GM12878 (cell line): Measurements from ENCODE around the gene SLC37A1. TPM values are rescaled to one million over a fixed set of nuclear protein-coding genes. Genes with fewer than 3 reads are reported as not detected.

Experiments used
- ATAC-seq: fragments of 200-7000 bp; cut with Tn5 transposase; 3 replicates; pipeline ENCODE4 v1.9.1; 2020; ENCODE audit warnings: mild to moderate bottlenecking, moderate library complexity
- BruUV-seq: library from RNA; stranded (reverse); fragments of 400-500 nt; replicated peaks from 2 replicates; lab custom pipeline; 2021; lab: Mats Ljungman, UMichigan
- CTCF ChIA-PET: fragments of 300-600 bp; sonication (Branson Sonifier 250); formaldehyde crosslinking; extraction: SDS; loops from one replicate; lab custom pipeline; 2021; ENCODE audit warnings: inconsistent platforms; lab: Yijun Ruan, JAX
- POLR2A ChIA-PET: fragments of 350-600 bp; formaldehyde crosslinking; extraction: SDS; loops from one replicate; lab custom pipeline; 2021; ENCODE audit warnings: inconsistent platforms; lab: Charles Lee
- RAD21 ChIA-PET: fragments of 300-600 bp; sonication (Branson Sonifier 250); formaldehyde crosslinking; loops from one replicate; lab custom pipeline; 2023; ENCODE audit warnings: antibody characterized with exemption; ENCODE audit not compliant: unreplicated experiment; lab: Charles Lee
- SMC1A ChIA-PET: fragments of 300-600 bp; sonication (Branson Sonifier 250); formaldehyde crosslinking; loops from one replicate; lab custom pipeline; 2023; ENCODE audit not compliant: unreplicated experiment, uncharacterized antibody; lab: Charles Lee
- DNase-seq: peaks from one replicate; pipeline ENCODE4 v3.0.0-alpha.2; 2011; ENCODE audit warnings: low read depth, low spot score
- FAIRE-seq: peaks from 3 replicates; lab custom pipeline; 2011; peaks lifted over from hg19 to GRCh38; lab: Jason Lieb, UNC
- H2AFZ ChIP-seq: 2 replicates; pipeline ENCODE4 v1.6.0; 2011; ENCODE audit warnings: low read depth, low read length, control low read depth; ENCODE audit not compliant: control insufficient read depth
- H3K27ac ChIP-seq: 2 replicates; pipeline ENCODE4 v1.5.1; 2011; ENCODE audit warnings: control low read depth; ENCODE audit not compliant: control insufficient read depth, insufficient read depth
- H3K27me3 ChIP-seq, 2 experiments: replicated peaks in 1 of 2; 2 replicates each; pipeline versions ENCODE4 v1.6.0 to v1.6.1; 2011; ENCODE audit warnings: low read length in 1 of 2; ENCODE audit not compliant: control insufficient read depth in 2 of 2, insufficient read depth in 2 of 2
- H3K36me3 ChIP-seq, 2 experiments: 2 replicates each; pipeline ENCODE4 v1.5.1; 2011; ENCODE audit warnings: low read length in 1 of 2; ENCODE audit not compliant: control insufficient read depth in 2 of 2, insufficient read depth in 2 of 2
- H3K4me1 ChIP-seq: 2 replicates; pipeline ENCODE4 v1.6.1; 2011; ENCODE audit warnings: mild to moderate bottlenecking, low read length, moderate library complexity, mixed read lengths; ENCODE audit not compliant: control insufficient read depth, insufficient read depth
- H3K4me2 ChIP-seq: 2 replicates; pipeline ENCODE4 v1.6.0; 2011; ENCODE audit warnings: control low read depth; ENCODE audit not compliant: control insufficient read depth, insufficient read depth
- H3K4me3 ChIP-seq: fragments of 200-600 bp; sonication (generic); 2 replicates; pipeline ENCODE4 v1.5.1; 2016
- H3K79me2 ChIP-seq: 2 replicates; pipeline ENCODE4 v1.6.0; 2011; ENCODE audit warnings: low read length; ENCODE audit not compliant: control insufficient read depth, insufficient read depth
- H3K9ac ChIP-seq: 2 replicates; pipeline ENCODE4 v1.8.0; 2011; ENCODE audit warnings: low read length, control low read depth, mixed read lengths; ENCODE audit not compliant: control insufficient read depth, insufficient read depth
- H3K9me3 ChIP-seq: replicated peaks from 3 replicates; pipeline ENCODE4 v1.5.1; 2011; ENCODE audit warnings: mild to moderate bottlenecking, low read length; ENCODE audit not compliant: control insufficient read depth, insufficient read depth
- H4K20me1 ChIP-seq: 2 replicates; pipeline ENCODE4 v1.6.0; 2011; ENCODE audit not compliant: control insufficient read depth, insufficient read depth
- ATF3 ChIP-seq: IDR thresholded peaks from 2 replicates; pipeline ENCODE4 v1.6.1; 2011; ENCODE audit warnings: low read depth, mild to moderate bottlenecking, low read length, moderate library complexity, borderline replicate concordance; ENCODE audit errors: extremely low read depth
- CREB1 ChIP-seq: IDR thresholded peaks from 2 replicates; pipeline ENCODE4 v1.6.1; 2012; ENCODE audit warnings: low read depth, mild to moderate bottlenecking, inconsistent platforms
- FOS ChIP-seq: IDR thresholded peaks from 3 replicates; pipeline ENCODE4 v1.6.1; 2011; ENCODE audit warnings: borderline replicate concordance; ENCODE audit not compliant: insufficient read length; ENCODE audit errors: extremely low read depth
- FOXK2 ChIP-seq: fragments of 450-650 bp; IDR thresholded peaks from 2 replicates; pipeline ENCODE4 v1.6.1; 2017; ENCODE audit warnings: mild to moderate bottlenecking, moderate library complexity
- HDGF ChIP-seq: fragments of 450-650 bp; IDR thresholded peaks from 2 replicates; pipeline ENCODE4 v1.6.1; 2016; ENCODE audit warnings: antibody characterized with exemption
- IRF4 ChIP-seq: IDR thresholded peaks from 2 replicates; pipeline ENCODE4 v1.6.1; 2011; ENCODE audit warnings: low read depth, low read length
- POLR2A ChIP-seq: IDR thresholded peaks from 2 replicates; pipeline ENCODE4 v1.6.1; 2011; ENCODE audit warnings: low read depth, mild to moderate bottlenecking, low read length
- RAD21 ChIP-seq: IDR thresholded peaks from 2 replicates; pipeline ENCODE4 v1.6.1; 2011; ENCODE audit warnings: mild to moderate bottlenecking, low read depth, low read length, moderate library complexity; ENCODE audit not compliant: insufficient read depth
- RCOR1 ChIP-seq: conservative IDR thresholded peaks from 2 replicates; pipeline ENCODE4 v1.6.1; 2012; ENCODE audit warnings: low read depth, low read length, improper control_type of control experiment
- RELA ChIP-seq: fragments of 450-650 bp; IDR thresholded peaks from 2 replicates; pipeline ENCODE4 v1.8.0; 2014; ENCODE audit warnings: borderline replicate concordance; ENCODE audit not compliant: partially characterized antibody
- REST ChIP-seq: IDR thresholded peaks from 2 replicates; pipeline ENCODE4 v1.6.1; 2012; ENCODE audit warnings: mild to moderate bottlenecking, low read depth, low read length
- SREBF1 ChIP-seq: IDR thresholded peaks from 2 replicates; pipeline ENCODE4 v1.6.1; 2012; ENCODE audit warnings: mild to moderate bottlenecking, low read length
- SRF ChIP-seq, 2 experiments: IDR thresholded peaks; 2 replicates each; pipeline ENCODE4 v1.6.1; 2011; ENCODE audit warnings: low read depth in 2 of 2, low read length in 2 of 2, mild to moderate bottlenecking in 1 of 2, moderate library complexity in 1 of 2
- TBL1XR1 ChIP-seq: IDR thresholded peaks from 2 replicates; pipeline ENCODE4 v1.6.1; 2012; ENCODE audit warnings: low read depth, low read length, improper control_type of control experiment
- ZBED1 ChIP-seq: IDR thresholded peaks from 2 replicates; pipeline ENCODE4 v1.6.1; 2016; ENCODE audit warnings: borderline replicate concordance
- WGBS: methylation state at CpG from one replicate; pipeline ENCODE4 v1.1.6; 2016; ENCODE audit warnings: low lambda C conversion rate; ENCODE audit not compliant: insufficient replicate concordance, insufficient coverage; ENCODE audit errors: missing lambda C conversion rate; 5-methylcytosine and 5-hydroxymethylcytosine counted together
- in situ Hi-C: fragments of 300-500 bp; cut with MboI; formaldehyde crosslinking; loops from 9 replicates; pipeline ENCODE4 v1.14.3; 2018; ENCODE audit warnings: mixed read lengths
- intact Hi-C: fragments of 100-400 bp; cut with micrococcal nuclease; formaldehyde crosslinking; loops from one replicate; pipeline ENCODE4 v1.14.2; 2022; ENCODE audit not compliant: unreplicated experiment
- polyA plus RNA-seq, 11 experiments: library from polyadenylated mRNA; depleted of rRNA in 4 of 11; unstranded in 6 of 11; stranded (reverse) in 5 of 11; fragments of >200 nt; fragmentation: Nextera tagmentation in 4 of 11; fragmentation: Illumina TruSeq in 1 of 11; extraction: Ambion mirVana in 4 of 11; extraction: Trizol in 1 of 11; gene quantifications; 1 replicate in 1 of 11; 2 replicates in 10 of 11; pipeline versions ENCODE4 v1.2.1 to v1.2.3, GENCODE V29; 2011 to 2016; ENCODE audit warnings: inconsistent platforms in 2 of 11, missing spikeins in 2 of 11, low read depth in 1 of 11
- total RNA-seq, 4 experiments: library from RNA; depleted of rRNA in 3 of 4; stranded (reverse); fragments of >200 nt in 3 of 4; fragmentation: Illumina TruSeq in 1 of 4; extraction: Trizol in 1 of 4; gene quantifications; 2 replicates each; pipeline versions ENCODE4 v1.2.1 to v1.2.3, GENCODE V29; 2013 to 2021
- TF ChIP-seq, protein P1 (sequence below): fragments of 450-650 bp; IDR thresholded peaks from 2 replicates; pipeline ENCODE4 v1.6.1; 2017; ENCODE audit warnings: antibody characterized with exemption, mild to moderate bottlenecking, moderate library complexity
- TF ChIP-seq, protein P2 (sequence below): IDR thresholded peaks from 2 replicates; pipeline ENCODE4 v1.6.1; 2011; ENCODE audit warnings: borderline replicate concordance, low read depth, mild to moderate bottlenecking, moderate library complexity, mixed read lengths, low read length; ENCODE audit not compliant: insufficient read depth; ENCODE audit errors: extremely low read length

The SLC37A1 gene
- total and polyA plus RNA-seq, 10 of the 15 experiments (the other 5 are each of a cell fraction or from before 2014, with no cell fraction given) = 1.1 to 35.5 (median 24.4) TPM

GRCh38 chr21:42581993-42582786, 68.5 kb downstream of the SLC37A1 start:
- CTCF ChIA-PET = interaction anchor here (0.7 to 1.6 kb wide), 3 partner anchors 9 to 37 kb away, joined by 3 to 4 read pairs (median 3); no protein-coding TSS in a partner anchor
- WGBS = 85% methylated on average over 17 of the region's 17 CpGs
- FAIRE-seq (no peak), ATAC-seq (no peak), DNase-seq (no peak)
- POLR2A ChIA-PET = no interaction called here
- SMC1A ChIA-PET = interaction anchor here (1.1 to 1.3 kb wide), 2 partner anchors 25 to 45 kb away, joined by 3 read pairs; no protein-coding TSS in a partner anchor
- Histone ChIP-seq H2AFZ (no peak overlapping the region), H4K20me1 (no peaks in the 10 kb centered on the region), H3K27ac (no peak overlapping the region), H3K4me1 (no peaks in the 10 kb centered on the region), H3K9me3 (no peaks in the 10 kb centered on the region), H3K79me2 (no peaks in the 10 kb centered on the region), H3K36me3 (no peaks in the 10 kb centered on the region), H3K4me3 (no peak overlapping the region), H3K4me2 (no peak overlapping the region), H3K9ac (no peak overlapping the region), H3K27me3 (no peaks in the 10 kb centered on the region)
- no TSS peak for BruUV-seq
- in situ Hi-C loops (no loop called here), intact Hi-C loops (no loop called here)
- RAD21 ChIA-PET = interaction anchor here (1.4 kb wide), 1 partner anchor 20 kb away, joined by 3 read pairs; no protein-coding TSS in a partner anchor
- no peak for TF ChIP-seq RAD21
- no peak for TF ChIP-seq POLR2A
- TF ChIP-seq, protein P1, sequence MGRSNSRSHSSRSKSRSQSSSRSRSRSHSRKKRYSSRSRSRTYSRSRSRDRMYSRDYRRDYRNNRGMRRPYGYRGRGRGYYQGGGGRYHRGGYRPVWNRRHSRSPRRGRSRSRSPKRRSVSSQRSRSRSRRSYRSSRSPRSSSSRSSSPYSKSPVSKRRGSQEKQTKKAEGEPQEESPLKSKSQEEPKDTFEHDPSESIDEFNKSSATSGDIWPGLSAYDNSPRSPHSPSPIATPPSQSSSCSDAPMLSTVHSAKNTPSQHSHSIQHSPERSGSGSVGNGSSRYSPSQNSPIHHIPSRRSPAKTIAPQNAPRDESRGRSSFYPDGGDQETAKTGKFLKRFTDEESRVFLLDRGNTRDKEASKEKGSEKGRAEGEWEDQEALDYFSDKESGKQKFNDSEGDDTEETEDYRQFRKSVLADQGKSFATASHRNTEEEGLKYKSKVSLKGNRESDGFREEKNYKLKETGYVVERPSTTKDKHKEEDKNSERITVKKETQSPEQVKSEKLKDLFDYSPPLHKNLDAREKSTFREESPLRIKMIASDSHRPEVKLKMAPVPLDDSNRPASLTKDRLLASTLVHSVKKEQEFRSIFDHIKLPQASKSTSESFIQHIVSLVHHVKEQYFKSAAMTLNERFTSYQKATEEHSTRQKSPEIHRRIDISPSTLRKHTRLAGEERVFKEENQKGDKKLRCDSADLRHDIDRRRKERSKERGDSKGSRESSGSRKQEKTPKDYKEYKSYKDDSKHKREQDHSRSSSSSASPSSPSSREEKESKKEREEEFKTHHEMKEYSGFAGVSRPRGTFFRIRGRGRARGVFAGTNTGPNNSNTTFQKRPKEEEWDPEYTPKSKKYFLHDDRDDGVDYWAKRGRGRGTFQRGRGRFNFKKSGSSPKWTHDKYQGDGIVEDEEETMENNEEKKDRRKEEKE = no peak
- TF ChIP-seq FOXK2 = no peak
- no peak for TF ChIP-seq IRF4
- no peak for TF ChIP-seq RELA
- TF ChIP-seq SRF (IDR thresholded peaks at IDR 0.05; ENCODE audit: low read depth in 2 of 2, low read length in 2 of 2) = no peak
- TF ChIP-seq RCOR1 = no peak
- TF ChIP-seq HDGF = no peak
- TF ChIP-seq, protein P2, sequence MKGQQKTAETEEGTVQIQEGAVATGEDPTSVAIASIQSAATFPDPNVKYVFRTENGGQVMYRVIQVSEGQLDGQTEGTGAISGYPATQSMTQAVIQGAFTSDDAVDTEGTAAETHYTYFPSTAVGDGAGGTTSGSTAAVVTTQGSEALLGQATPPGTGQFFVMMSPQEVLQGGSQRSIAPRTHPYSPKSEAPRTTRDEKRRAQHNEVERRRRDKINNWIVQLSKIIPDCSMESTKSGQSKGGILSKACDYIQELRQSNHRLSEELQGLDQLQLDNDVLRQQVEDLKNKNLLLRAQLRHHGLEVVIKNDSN = no peak
- no peak for TF ChIP-seq ZBED1
- no peak for TF ChIP-seq FOS
- no peak for TF ChIP-seq REST
- TF ChIP-seq CREB1 = no peak
- no peak for TF ChIP-seq TBL1XR1
- no peak for TF ChIP-seq ATF3
- TF ChIP-seq SREBF1 = no peak
